Measurements from ENCODE around the gene PSMD6. TPM values are rescaled to one million over a fixed set of nuclear protein-coding genes. Genes with fewer than 3 reads are reported as not detected.

PSMD6 gene
- total and polyA plus RNA-seq, 4 donors, result 59.1 to 78.9 (median 66.0) TPM

DNA sequence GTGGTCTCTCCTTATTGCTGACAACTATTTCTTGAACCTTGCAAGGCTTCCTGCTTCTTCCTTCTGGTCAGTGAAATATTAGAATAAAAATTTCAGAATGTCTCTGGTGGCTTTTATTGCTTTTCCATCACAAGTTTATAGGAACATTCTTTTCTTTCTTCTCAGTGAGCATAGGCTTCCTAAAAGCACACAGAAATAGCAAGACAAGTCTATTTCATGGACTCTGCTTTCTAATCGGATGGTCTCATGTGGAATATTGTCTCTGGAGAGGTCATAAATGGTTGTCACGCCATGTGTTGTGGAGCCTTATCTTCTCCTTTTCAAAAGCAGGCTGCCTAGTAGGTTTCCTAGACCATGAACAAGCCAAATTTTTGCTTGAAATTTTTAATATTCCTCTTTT is 9.8 kb upstream of the PSMD6 start:
- Histone ChIP-seq H3K4me1 (ENCODE audit: control insufficient read depth in 5 of 5, insufficient read depth in 5 of 5, low read length in 5 of 5) (peaks cover 0 to 4% (median 0%) of the 10 kb centered on the region in 5 donors), H3K9me3 (ENCODE audit: control insufficient read depth in 4 of 4, insufficient read depth in 3 of 4, low read length in 3 of 4) (no peaks in the 10 kb centered on the region), H3K9ac (ENCODE audit: insufficient read depth in 1 of 2, low read length in 2 of 2) (no peak overlapping the region), H3K27ac (ENCODE audit: low read depth in 1 of 2, low read length in 1 of 2) (no peak overlapping the region), H3K36me3 (ENCODE audit: control insufficient read depth in 4 of 4, insufficient read depth in 4 of 4, low read length in 4 of 4) (no peaks in the 10 kb centered on the region), H3K4me3 (no peak overlapping the region), H3K27me3 (ENCODE audit: control insufficient read depth in 3 of 3, insufficient read depth in 3 of 3, low read length in 2 of 3) (peaks cover 0 to 2% (median 0%) of the 10 kb centered on the region in 3 donors)
- WGBS, 2 donors, result 88 to 99% methylated on average over 2 of the region's 2 CpGs
- no peak for DNase-seq
- TF ChIP-seq, protein P1, sequence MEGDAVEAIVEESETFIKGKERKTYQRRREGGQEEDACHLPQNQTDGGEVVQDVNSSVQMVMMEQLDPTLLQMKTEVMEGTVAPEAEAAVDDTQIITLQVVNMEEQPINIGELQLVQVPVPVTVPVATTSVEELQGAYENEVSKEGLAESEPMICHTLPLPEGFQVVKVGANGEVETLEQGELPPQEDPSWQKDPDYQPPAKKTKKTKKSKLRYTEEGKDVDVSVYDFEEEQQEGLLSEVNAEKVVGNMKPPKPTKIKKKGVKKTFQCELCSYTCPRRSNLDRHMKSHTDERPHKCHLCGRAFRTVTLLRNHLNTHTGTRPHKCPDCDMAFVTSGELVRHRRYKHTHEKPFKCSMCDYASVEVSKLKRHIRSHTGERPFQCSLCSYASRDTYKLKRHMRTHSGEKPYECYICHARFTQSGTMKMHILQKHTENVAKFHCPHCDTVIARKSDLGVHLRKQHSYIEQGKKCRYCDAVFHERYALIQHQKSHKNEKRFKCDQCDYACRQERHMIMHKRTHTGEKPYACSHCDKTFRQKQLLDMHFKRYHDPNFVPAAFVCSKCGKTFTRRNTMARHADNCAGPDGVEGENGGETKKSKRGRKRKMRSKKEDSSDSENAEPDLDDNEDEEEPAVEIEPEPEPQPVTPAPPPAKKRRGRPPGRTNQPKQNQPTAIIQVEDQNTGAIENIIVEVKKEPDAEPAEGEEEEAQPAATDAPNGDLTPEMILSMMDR (IDR thresholded peaks at IDR 0.05; ENCODE audit: control extremely low read depth, extremely low read depth), result no peak
- no peak for ATAC-seq (ENCODE audit: insufficient read depth, low FRiP score)

DNA sequence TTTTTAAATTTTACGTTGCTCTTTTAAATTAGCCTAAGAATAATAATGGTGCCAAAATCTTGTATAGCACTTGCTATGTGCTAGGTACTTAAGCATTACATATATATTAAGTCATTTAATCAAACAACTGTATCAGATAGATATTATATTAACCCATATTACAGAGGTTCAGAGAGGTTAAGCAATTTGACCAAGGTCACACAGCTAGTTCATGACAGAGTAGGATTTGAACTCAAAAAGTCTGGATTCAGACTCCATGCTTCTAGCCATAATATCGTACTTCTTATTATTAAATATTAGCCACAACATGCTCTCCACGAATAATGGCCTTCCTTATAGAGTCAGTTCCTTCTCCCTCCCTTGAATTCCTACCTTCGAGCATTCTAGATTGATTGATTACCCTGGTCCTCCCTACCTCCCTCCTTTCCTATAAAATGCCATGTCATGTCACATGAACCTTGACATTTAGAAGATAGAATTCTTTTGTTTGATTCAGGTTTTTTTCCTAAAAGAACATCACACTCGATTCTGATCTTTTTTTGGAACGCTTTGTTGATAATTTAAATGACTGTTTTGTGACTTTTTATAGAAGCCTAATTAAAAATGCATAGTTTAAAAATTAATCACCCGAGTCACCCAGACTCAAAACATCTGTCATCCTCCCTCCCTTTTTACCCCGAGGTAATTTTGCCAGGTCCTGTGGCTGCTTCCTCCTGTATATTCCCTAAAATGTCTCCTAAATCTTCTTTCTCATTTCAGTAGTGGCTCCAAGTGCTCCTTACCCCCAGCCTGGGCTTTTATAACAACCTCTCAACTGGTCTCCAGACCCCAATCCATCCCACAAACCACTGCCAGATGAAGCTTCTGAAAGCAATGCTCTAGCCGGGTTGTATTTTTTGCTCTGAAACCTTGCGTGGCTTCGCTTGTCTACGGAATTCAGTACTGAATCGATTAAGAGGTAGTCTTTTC is 8.5 kb upstream of the PSMD6 start:
- Histone ChIP-seq H3K9ac (ENCODE audit: insufficient read depth in 1 of 2, low read length in 2 of 2) (no peak overlapping the region), H3K9me3 (ENCODE audit: control insufficient read depth in 4 of 4, insufficient read depth in 3 of 4, low read length in 3 of 4) (no peaks in the 10 kb centered on the region), H3K4me1 (ENCODE audit: control insufficient read depth in 5 of 5, insufficient read depth in 5 of 5, low read length in 5 of 5) (peaks cover 0 to 4% (median 0%) of the 10 kb centered on the region in 5 donors), H3K27ac (ENCODE audit: low read depth in 1 of 2, low read length in 1 of 2) (no peak overlapping the region), H3K27me3 (ENCODE audit: control insufficient read depth in 3 of 3, insufficient read depth in 3 of 3, low read length in 2 of 3) (peaks cover 0 to 2% (median 0%) of the 10 kb centered on the region in 3 donors), H3K4me3 (no peak overlapping the region), H3K36me3 (ENCODE audit: control insufficient read depth in 4 of 4, insufficient read depth in 4 of 4, low read length in 4 of 4) (no peaks in the 10 kb centered on the region)
- 83 to 87% methylated on average over 13 of the region's 13 CpGs for WGBS, 2 donors
- DNase-seq (no peak), ATAC-seq (ENCODE audit: insufficient read depth, low FRiP score) (no peak)
- TF ChIP-seq, protein P1 (IDR thresholded peaks at IDR 0.05; ENCODE audit: control extremely low read depth, extremely low read depth), result no peak

DNA sequence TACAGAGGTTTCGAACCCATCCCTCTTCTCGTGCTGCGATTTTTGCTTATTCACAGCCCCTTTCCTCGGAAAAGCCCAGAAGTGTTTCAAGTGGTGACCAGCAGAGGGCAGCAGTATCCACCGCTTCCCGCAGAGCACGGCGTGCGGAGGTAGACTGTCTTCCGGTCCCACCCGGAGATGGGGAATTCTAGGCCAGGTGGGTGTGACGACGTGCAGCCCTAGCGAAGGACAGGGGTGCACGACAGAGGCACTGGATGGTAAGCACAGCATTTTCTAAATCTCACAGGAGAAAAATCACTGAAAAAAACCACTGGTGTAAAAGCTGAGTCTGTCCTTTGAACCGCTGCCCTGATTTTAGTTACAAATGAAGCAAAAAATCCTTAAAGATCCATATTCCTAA is 7.4 kb upstream of the PSMD6 start:
- no peak overlapping the region for H3K27ac ChIP-seq (ENCODE audit: low read depth in 1 of 2, low read length in 1 of 2)
- H3K9me3 ChIP-seq (ENCODE audit: control insufficient read depth in 4 of 4, insufficient read depth in 3 of 4, low read length in 3 of 4), result no peaks in the 10 kb centered on the region
- no peak overlapping the region for H3K9ac ChIP-seq (ENCODE audit: insufficient read depth in 1 of 2, low read length in 2 of 2)
- WGBS, 2 donors, result 4 to 5% methylated on average over 16 of the region's 16 CpGs
- H3K27me3 ChIP-seq (ENCODE audit: control insufficient read depth in 3 of 3, insufficient read depth in 3 of 3, low read length in 2 of 3), result peaks cover 0 to 2% (median 0%) of the 10 kb centered on the region in 3 donors
- H3K4me1 ChIP-seq (ENCODE audit: control insufficient read depth in 5 of 5, insufficient read depth in 5 of 5, low read length in 5 of 5), result peaks cover 0 to 4% (median 0%) of the 10 kb centered on the region in 5 donors
- no peaks in the 10 kb centered on the region for H3K36me3 ChIP-seq (ENCODE audit: control insufficient read depth in 4 of 4, insufficient read depth in 4 of 4, low read length in 4 of 4)
- ATAC-seq (ENCODE audit: insufficient read depth, low FRiP score) (peak; percentile 92), DNase-seq (peak; percentile 78 to 80 (median 79))
- TF ChIP-seq, protein P1 (IDR thresholded peaks at IDR 0.05; ENCODE audit: control extremely low read depth, extremely low read depth), result peak; percentile 87
- H3K4me3 ChIP-seq, result no peak overlapping the region

Measured in lung (tissue), 12 donors.